Endothelial cell (in vitro differentiated cells): ENCODE data around the gene HAUS8. TPM values are rescaled to one million over a fixed set of nuclear protein-coding genes. Genes with fewer than 3 reads are reported as not detected.

ENCODE experiments used
- DNase-seq: peaks from one replicate; pipeline ENCODE4 v3.0.0; 2021; ENCODE audit warnings: low spot score
- H3K27ac Mint-ChIP-seq: one replicate; pipeline ENCODE4 v1.8.0; 2021; ENCODE audit warnings: mixed read lengths, inconsistent platforms; ENCODE audit not compliant: unreplicated experiment
- H3K27me3 Mint-ChIP-seq: one replicate; pipeline ENCODE4 v1.8.0; 2021; ENCODE audit warnings: mild to moderate bottlenecking, moderate library complexity, mixed read lengths, inconsistent platforms; ENCODE audit not compliant: unreplicated experiment
- H3K36me3 Mint-ChIP-seq: one replicate; pipeline ENCODE4 v1.8.0; 2021; ENCODE audit warnings: mild to moderate bottlenecking, low read depth, mixed read lengths, inconsistent platforms; ENCODE audit not compliant: unreplicated experiment
- H3K4me1 Mint-ChIP-seq: one replicate; pipeline ENCODE4 v1.8.0; 2021; ENCODE audit warnings: mild to moderate bottlenecking, mixed read lengths, inconsistent platforms; ENCODE audit not compliant: unreplicated experiment
- H3K4me3 Mint-ChIP-seq: one replicate; pipeline ENCODE4 v1.8.0; 2021; ENCODE audit warnings: mild to moderate bottlenecking, mixed read lengths, inconsistent platforms; ENCODE audit not compliant: unreplicated experiment
- H3K9me3 Mint-ChIP-seq: one replicate; pipeline ENCODE4 v1.8.0; 2021; ENCODE audit warnings: mixed read lengths, inconsistent platforms; ENCODE audit not compliant: unreplicated experiment
- total RNA-seq: library from RNA; stranded (reverse); fragmentation: NEBNext Ultra II Directional; extraction: Animal tissue kit (Norgen Biotek cat#: 25700); gene quantifications from one replicate; pipeline ENCODE4 v1.2.1, GENCODE V29; 2021; ENCODE audit not compliant: unreplicated experiment
- TF ChIP-seq, protein P1 (sequence below): fragments of 200-600 bp; sonication (generic); IDR thresholded peaks from one replicate; pipeline ENCODE4 v1.5.0; 2021; ENCODE audit warnings: antibody characterized with exemption; ENCODE audit not compliant: unreplicated experiment

Gene HAUS8
- total RNA-seq, 1 donor from 2014 or later: 6.9 TPM

DNA sequence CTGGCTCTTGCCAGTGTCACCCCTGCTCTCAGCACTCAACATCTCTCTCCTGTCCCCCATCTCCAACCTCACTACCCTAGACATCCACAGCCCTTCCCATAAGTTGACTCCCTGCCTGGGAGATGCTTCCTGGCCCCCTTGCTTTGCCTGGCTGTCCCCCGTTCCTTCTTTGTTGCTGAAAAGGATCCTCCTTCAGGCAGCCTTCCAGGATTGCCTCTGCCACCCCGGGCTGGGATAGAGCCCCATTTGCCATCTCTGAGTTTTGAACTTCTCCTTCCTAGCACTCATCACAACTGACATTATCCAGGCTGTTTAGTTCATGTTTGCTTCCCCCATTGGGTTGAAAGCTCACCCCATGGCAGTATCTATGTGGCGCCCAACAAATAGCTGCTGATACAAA, 68.7 kb downstream of the HAUS8 start:
- Mint-ChIP-seq H3K36me3 (no peaks in the 10 kb centered on the region), H3K4me1 (no peaks in the 10 kb centered on the region), H3K27ac (no peak overlapping the region), H3K9me3 (no peaks in the 10 kb centered on the region), H3K27me3 (peaks cover 3% of the 10 kb centered on the region), H3K4me3 (no peak overlapping the region)
- no peak for DNase-seq
- TF ChIP-seq, protein P1, sequence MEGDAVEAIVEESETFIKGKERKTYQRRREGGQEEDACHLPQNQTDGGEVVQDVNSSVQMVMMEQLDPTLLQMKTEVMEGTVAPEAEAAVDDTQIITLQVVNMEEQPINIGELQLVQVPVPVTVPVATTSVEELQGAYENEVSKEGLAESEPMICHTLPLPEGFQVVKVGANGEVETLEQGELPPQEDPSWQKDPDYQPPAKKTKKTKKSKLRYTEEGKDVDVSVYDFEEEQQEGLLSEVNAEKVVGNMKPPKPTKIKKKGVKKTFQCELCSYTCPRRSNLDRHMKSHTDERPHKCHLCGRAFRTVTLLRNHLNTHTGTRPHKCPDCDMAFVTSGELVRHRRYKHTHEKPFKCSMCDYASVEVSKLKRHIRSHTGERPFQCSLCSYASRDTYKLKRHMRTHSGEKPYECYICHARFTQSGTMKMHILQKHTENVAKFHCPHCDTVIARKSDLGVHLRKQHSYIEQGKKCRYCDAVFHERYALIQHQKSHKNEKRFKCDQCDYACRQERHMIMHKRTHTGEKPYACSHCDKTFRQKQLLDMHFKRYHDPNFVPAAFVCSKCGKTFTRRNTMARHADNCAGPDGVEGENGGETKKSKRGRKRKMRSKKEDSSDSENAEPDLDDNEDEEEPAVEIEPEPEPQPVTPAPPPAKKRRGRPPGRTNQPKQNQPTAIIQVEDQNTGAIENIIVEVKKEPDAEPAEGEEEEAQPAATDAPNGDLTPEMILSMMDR: no peak

DNA sequence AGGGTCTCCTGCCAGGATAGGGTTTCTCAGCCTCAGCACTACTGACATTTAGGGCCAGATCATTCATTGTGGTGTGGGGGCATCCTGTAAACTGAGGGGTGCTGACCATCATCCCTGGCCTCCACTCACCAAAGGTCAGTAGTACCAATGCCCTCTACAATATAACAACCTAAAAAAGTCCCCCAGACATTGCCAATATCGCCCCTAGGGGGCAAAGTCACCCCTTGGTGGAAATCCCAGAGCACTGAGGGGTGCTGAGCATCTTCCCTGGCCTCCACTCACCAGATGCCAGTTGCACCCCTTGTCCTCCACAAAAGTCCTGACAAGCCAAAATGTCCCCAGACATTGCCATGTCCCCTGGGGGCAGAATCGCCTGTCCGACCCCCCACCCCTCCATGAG, 70.3 kb downstream of the HAUS8 start:
- no peaks in the 10 kb centered on the region for H3K9me3 Mint-ChIP-seq
- TF ChIP-seq, protein P1: peak; percentile 22
- H3K27ac Mint-ChIP-seq: no peak overlapping the region
- no peak overlapping the region for H3K4me3 Mint-ChIP-seq
- H3K4me1 Mint-ChIP-seq: no peaks in the 10 kb centered on the region
- H3K36me3 Mint-ChIP-seq: no peaks in the 10 kb centered on the region
- H3K27me3 Mint-ChIP-seq: peaks cover 4% of the 10 kb centered on the region
- no peak for DNase-seq

DNA sequence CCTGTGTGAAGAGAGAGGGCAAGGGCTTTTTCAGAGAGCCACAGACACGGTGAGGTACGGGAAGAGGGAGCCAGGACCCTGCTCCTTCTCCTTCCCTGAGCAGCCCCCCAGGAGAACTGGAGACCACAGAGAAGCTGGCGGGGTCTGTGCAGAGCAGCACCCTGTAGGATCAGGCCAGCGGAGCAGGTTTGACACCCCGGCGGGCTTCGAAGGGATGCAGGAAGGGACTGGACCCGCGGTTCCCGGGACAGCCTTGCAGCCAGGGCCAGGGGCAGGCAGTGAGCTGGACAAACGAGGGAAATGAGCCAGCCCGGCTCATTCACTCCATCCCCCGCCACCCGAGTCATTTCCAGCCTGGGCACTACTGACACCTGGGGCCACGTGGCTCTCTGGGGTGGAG, 70.9 kb downstream of the HAUS8 start:
- TF ChIP-seq, protein P1: no peak

DNA sequence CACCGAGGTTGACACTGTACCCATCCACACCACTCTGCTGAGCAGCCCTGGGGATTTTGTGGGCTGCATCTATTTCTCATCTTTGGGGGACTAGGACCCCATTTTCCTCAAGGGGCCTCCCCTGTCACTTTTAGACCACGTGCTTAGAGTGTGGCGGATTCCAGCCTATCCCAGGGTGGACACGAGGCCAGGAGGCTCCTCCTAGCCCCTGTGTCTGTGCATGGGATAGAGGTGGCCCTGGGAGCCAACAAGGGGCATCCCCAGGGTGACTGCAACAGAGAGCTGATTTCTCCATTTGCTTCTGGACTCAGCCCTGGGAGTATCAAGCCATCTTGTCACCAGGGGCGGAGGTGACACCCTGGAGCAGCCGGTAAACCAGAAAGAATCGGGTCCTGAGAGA, 72.8 kb downstream of the HAUS8 start:
- Mint-ChIP-seq H3K27ac (no peak overlapping the region), H3K36me3 (peaks cover 4% of the 10 kb centered on the region), H3K9me3 (no peaks in the 10 kb centered on the region), H3K4me1 (no peaks in the 10 kb centered on the region), H3K27me3 (peaks cover 4% of the 10 kb centered on the region), H3K4me3 (no peak overlapping the region)
- TF ChIP-seq, protein P1: no peak
- DNase-seq: no peak

More for the DNA sequence above, 70.9 kb downstream of the HAUS8 start:
- Mint-ChIP-seq H3K27ac (no peak overlapping the region), H3K36me3 (no peaks in the 10 kb centered on the region), H3K4me3 (no peak overlapping the region), H3K4me1 (no peaks in the 10 kb centered on the region), H3K9me3 (no peaks in the 10 kb centered on the region), H3K27me3 (peaks cover 4% of the 10 kb centered on the region)
- DNase-seq: no peak

DNA sequence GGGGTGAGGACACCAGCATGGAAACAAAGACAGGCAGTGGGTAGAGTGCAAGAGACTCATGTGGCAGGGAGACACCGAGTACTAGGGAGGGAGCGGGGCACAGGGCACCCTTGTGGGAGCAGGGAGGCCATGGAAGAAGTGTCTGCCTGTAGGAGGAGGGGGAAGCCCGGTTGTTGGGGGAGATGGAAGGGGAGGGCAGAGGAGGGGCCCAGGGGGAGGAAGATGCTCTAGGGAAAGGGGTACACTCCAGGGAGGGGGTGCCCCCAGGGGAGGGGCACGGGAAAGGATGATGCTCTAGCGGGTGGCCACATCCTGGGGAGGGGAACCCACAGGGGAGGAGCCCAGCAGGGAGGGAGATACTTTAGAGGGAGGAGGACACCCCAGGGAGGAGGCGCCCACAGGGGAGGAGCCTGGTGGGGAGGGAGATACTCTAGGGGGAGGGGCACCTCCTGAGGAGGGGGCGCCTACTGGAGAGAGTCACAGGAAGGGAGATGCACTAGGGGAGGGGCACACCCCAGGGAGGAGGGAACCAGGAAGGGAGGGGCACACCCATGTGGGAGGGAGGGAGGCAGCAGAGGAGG, 73.6 kb downstream of the HAUS8 start:
- no peak overlapping the region for H3K4me3 Mint-ChIP-seq
- H3K27me3 Mint-ChIP-seq: peaks cover 1% of the 10 kb centered on the region
- H3K27ac Mint-ChIP-seq: no peak overlapping the region
- no peak for DNase-seq
- no peaks in the 10 kb centered on the region for H3K4me1 Mint-ChIP-seq
- TF ChIP-seq, protein P1: no peak
- no peaks in the 10 kb centered on the region for H3K9me3 Mint-ChIP-seq
- H3K36me3 Mint-ChIP-seq: peaks cover 4% of the 10 kb centered on the region

Other genes starting within 250 kb of the HAUS8 start
- gene SIN3B, start 246.1 kb downstream of the HAUS8 start, total RNA-seq: 84.8 TPM
- gene F2RL3, start 186.5 kb downstream of the HAUS8 start, total RNA-seq: 0.92 TPM
- 4.8 TPM for gene CPAMD8, start 48.6 kb downstream of the HAUS8 start, total RNA-seq
- gene MYO9B, start 325 bp upstream of the HAUS8 start, total RNA-seq: 62.4 TPM
- 13.0 TPM for gene USE1, start 139.9 kb upstream of the HAUS8 start, total RNA-seq
- gene OCEL1, start 150.8 kb upstream of the HAUS8 start, total RNA-seq: 16.5 TPM
- gene NR2F6, start 170.5 kb upstream of the HAUS8 start, total RNA-seq: 69.9 TPM
- gene USHBP1, start 189.3 kb upstream of the HAUS8 start, total RNA-seq: 54.2 TPM
- 136 TPM for gene BABAM1, start 192.0 kb upstream of the HAUS8 start, total RNA-seq
- 2.3 TPM for gene ANKLE1, start 206.4 kb upstream of the HAUS8 start, total RNA-seq
- gene ABHD8, start 228.0 kb upstream of the HAUS8 start, total RNA-seq: 8.9 TPM
- 60.2 TPM for gene MRPL34, start 230.4 kb upstream of the HAUS8 start, total RNA-seq
- gene DDA1, start 234.1 kb upstream of the HAUS8 start, total RNA-seq: 44.7 TPM